ENCODE data around the gene FCMR. TPM values are rescaled to one million over a fixed set of nuclear protein-coding genes. Genes with fewer than 3 reads are reported as not detected.
A peak's percentile ranks its signal among the peaks of the same experiment; 100 is the strongest.

FCMR gene
- total and polyA plus RNA-seq, 9 of the 15 experiments (the other 6 are each of a cell fraction or from before 2014, with no cell fraction given) = 0.11 to 0.82 (median 0.20) TPM; not detected in 5

DNA sequence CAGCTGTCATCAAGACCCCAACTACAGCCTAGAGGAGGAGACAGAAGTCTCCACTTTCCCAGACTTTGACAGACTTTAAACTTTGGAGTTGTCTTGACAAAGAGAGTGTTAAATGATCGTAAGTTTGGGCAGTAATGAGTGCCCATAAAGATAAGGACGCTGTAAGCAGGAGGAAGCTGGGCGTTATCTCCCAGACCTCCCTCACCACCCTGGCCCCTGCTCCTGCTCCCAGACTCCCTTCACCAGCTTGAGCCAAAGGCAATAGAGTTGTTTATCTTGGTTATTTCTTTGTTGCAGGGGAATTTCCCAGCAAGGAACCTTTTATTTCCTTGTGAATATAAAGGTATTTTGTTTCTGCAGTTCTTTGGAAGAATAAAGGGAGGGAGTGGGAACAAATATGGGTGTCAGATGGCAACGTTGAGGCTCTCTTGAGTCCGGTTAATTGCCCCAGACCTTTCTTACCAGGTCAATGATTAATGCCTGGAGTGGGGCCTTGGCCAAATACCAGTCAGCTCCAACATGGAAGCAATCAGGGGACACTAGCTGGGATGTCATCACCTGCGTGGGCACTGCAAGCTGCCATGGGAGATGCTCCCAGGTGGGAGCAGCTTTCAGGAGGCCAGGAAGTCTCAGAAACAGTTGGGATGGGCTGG lies 20.2 kb upstream of the FCMR start (continued):
- TF ChIP-seq, protein P1, sequence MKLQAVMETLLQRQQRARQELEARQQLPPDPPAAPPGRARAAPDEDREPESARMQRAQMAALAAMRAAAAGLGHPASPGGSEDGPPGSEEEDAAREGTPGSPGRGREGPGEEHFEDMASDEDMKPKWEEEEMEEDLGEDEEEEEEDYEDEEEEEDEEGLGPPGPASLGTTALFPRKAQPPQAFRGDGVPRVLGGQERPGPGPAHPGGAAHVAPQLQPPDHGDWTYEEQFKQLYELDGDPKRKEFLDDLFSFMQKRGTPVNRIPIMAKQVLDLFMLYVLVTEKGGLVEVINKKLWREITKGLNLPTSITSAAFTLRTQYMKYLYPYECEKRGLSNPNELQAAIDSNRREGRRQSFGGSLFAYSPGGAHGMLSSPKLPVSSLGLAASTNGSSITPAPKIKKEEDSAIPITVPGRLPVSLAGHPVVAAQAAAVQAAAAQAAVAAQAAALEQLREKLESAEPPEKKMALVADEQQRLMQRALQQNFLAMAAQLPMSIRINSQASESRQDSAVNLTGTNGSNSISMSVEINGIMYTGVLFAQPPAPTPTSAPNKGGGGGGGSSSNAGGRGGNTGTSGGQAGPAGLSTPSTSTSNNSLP (IDR thresholded peaks at IDR 0.05; ENCODE audit: borderline replicate concordance, low read depth, low read length) = no peak
- TF ChIP-seq MCM7 (IDR thresholded peaks at IDR 0.05) (no peak), CBFB (CRISPR knock-in tag; IDR thresholded peaks at IDR 0.05) (no peak), C11orf30 (IDR thresholded peaks at IDR 0.05; ENCODE audit: low read depth) (no peak), NFIX (CRISPR knock-in tag; IDR thresholded peaks at IDR 0.05; ENCODE audit: low read depth) (no peak), NONO (IDR thresholded peaks at IDR 0.05; ENCODE audit: low read depth in 2 of 2, low read length in 1 of 2) (no peak), SNRNP70 (optimal IDR thresholded peaks at IDR 0.05; ENCODE audit: low read depth, low read length) (no peak), SIRT6 (IDR thresholded peaks at IDR 0.05; ENCODE audit: low read depth, low read length) (no peak), ZFPM2 (CRISPR knock-in tag; IDR thresholded peaks at IDR 0.05) (no peak), ZNF41 (CRISPR knock-in tag; conservative IDR thresholded peaks at IDR 0.05) (no peak), PBX2 (CRISPR knock-in tag; IDR thresholded peaks at IDR 0.05; ENCODE audit: low read depth) (no peak), PBX2 (tag; conservative IDR thresholded peaks at IDR 0.05; ENCODE audit: low read depth) (0 out of 2 replicates have a peak, but pooled peaks have one; percentile 6), BACH1 (tag; IDR thresholded peaks at IDR 0.05) (no peak), TAL1 (IDR thresholded peaks at IDR 0.05) (peak; percentile 37; the same call in 1 of the 2 replicates)
- TF ChIP-seq, protein P2, sequence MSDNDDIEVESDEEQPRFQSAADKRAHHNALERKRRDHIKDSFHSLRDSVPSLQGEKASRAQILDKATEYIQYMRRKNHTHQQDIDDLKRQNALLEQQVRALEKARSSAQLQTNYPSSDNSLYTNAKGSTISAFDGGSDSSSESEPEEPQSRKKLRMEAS (CRISPR knock-in tag; IDR thresholded peaks at IDR 0.05) = no peak
- TF ChIP-seq, protein P3, sequence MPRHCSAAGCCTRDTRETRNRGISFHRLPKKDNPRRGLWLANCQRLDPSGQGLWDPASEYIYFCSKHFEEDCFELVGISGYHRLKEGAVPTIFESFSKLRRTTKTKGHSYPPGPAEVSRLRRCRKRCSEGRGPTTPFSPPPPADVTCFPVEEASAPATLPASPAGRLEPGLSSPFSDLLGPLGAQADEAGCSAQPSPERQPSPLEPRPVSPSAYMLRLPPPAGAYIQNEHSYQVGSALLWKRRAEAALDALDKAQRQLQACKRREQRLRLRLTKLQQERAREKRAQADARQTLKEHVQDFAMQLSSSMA (CRISPR knock-in tag; IDR thresholded peaks at IDR 0.05) = no peak
- TF ChIP-seq, protein P4, sequence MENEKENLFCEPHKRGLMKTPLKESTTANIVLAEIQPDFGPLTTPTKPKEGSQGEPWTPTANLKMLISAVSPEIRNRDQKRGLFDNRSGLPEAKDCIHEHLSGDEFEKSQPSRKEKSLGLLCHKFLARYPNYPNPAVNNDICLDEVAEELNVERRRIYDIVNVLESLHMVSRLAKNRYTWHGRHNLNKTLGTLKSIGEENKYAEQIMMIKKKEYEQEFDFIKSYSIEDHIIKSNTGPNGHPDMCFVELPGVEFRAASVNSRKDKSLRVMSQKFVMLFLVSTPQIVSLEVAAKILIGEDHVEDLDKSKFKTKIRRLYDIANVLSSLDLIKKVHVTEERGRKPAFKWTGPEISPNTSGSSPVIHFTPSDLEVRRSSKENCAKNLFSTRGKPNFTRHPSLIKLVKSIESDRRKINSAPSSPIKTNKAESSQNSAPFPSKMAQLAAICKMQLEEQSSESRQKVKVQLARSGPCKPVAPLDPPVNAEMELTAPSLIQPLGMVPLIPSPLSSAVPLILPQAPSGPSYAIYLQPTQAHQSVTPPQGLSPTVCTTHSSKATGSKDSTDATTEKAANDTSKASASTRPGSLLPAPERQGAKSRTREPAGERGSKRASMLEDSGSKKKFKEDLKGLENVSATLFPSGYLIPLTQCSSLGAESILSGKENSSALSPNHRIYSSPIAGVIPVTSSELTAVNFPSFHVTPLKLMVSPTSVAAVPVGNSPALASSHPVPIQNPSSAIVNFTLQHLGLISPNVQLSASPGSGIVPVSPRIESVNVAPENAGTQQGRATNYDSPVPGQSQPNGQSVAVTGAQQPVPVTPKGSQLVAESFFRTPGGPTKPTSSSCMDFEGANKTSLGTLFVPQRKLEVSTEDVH (IDR thresholded peaks at IDR 0.05; ENCODE audit: low read depth, partially characterized antibody) = no peak

All from K562 (cell line).